ENCODE data around the gene RELN. TPM values are rescaled to one million over a fixed set of nuclear protein-coding genes. Genes with fewer than 3 reads are reported as not detected.

Gene RELN
- total RNA-seq, 2 donors from 2014 or later, result not detected

DNA sequence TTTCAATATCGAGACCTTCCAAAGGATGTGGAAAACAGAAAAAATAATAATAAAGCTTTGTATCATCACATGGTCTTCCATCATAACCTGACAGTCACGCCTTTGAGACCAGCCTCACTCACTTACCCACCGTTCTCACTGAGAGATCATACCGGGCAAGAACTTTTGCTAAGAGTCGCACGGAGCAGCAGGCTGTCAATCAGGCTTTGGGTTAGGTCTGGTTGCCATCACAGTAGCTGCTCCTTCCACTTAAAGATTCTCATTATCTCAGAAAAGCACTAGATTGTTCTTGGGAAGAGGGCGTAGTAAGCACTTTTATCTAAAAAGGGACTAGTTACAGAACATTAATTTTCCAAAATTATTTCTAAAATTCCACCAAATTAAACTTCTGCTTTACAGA lies 2.0 kb downstream of the RELN start:
- H3K9me3 ChIP-seq (ENCODE audit: control insufficient read depth, low read length, poor library complexity, severe bottlenecking), result no peaks in the 10 kb centered on the region
- DNase-seq (no peak), ATAC-seq (no peak)
- H3K27ac Mint-ChIP-seq, result no peak overlapping the region
- H3K36me3 Mint-ChIP-seq (ENCODE audit: low read depth), result no peaks in the 10 kb centered on the region
- peaks cover 6% of the 10 kb centered on the region for H3K4me1 Mint-ChIP-seq
- H3K4me3 Mint-ChIP-seq, result no peak overlapping the region
- H3K27me3 Mint-ChIP-seq, result peaks cover 53% of the 10 kb centered on the region

DNA sequence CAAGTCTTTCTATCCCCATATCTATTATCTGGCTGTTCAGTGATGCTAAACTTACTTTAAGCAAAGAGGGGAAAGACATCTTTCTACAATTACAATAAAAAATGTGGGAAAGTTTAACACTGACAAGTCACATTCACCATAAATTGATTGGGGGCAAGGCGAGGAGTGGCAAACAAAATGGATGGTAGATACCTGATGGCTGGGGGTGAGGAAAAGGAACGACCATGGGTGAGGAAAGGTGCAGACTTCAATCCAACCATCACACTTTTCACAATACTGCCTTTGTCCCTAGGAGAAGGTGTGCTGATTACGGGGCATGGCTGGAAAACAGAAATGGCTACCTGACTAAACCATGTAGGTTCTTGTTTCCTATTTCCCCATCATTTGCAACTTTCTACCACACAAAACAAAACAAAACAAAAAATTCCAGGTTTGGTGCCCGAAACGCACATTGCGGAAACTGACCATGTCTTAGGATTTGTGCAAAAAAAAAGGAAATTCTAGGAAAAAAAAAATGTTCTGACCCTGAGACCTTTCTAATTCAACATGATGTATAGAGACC lies 3.8 kb downstream of the RELN start:
- no peaks in the 10 kb centered on the region for H3K9me3 ChIP-seq (ENCODE audit: control insufficient read depth, low read length, poor library complexity, severe bottlenecking)
- H3K4me3 Mint-ChIP-seq, result no peak overlapping the region
- no peak overlapping the region for H3K27ac Mint-ChIP-seq
- ATAC-seq, result no peak
- peaks cover 42% of the 10 kb centered on the region for H3K27me3 Mint-ChIP-seq
- DNase-seq, result no peak
- no peaks in the 10 kb centered on the region for H3K36me3 Mint-ChIP-seq (ENCODE audit: low read depth)
- H3K4me1 Mint-ChIP-seq, result peaks cover 6% of the 10 kb centered on the region

GRCh38 chr7:103984050-103984449 lies 5.4 kb downstream of the RELN start:
- Mint-ChIP-seq H3K27ac (no peak overlapping the region), H3K27me3 (peaks cover 38% of the 10 kb centered on the region), H3K4me1 (no peaks in the 10 kb centered on the region), H3K36me3 (ENCODE audit: low read depth) (no peaks in the 10 kb centered on the region), H3K4me3 (no peak overlapping the region)
- DNase-seq (no peak), ATAC-seq (no peak)
- H3K9me3 ChIP-seq (ENCODE audit: control insufficient read depth, low read length, poor library complexity, severe bottlenecking), result no peaks in the 10 kb centered on the region

DNA sequence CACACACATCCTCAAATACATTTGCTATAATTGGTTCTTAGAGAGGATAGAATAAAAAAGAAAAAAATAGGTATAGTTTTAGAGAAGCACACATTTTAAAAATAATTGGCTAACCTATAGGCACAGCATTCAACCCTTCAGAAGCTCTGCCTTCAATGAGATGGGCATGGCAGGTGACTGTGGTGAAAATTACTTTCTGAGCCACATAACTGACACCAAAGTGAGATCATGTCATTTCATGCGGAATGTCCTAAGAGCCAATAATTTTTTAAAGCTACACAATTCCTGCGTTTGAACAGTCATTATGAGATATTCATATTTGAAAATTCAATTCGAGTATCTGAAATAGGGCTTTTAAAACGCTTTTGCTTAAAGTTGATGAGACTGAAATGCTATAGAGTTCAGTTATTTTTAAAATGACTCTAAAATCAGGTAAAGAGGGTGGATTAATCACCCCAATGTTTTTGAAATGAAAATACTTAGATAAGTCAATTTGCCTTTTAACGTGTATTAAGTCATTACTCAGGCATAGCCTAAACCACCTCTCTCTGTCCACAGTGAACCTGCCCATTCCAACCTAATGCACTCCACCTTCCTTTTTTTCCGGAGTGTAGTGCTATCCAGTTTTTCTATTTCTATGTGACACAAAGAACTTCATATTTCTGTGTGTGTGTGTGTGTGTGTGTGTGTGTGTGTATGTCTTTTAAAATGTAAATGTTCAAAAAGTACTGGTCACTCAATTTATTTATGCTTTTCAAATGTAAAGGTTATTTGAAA lies 6.1 kb downstream of the RELN start:
- Mint-ChIP-seq H3K36me3 (ENCODE audit: low read depth) (no peaks in the 10 kb centered on the region), H3K4me1 (no peaks in the 10 kb centered on the region), H3K27me3 (peaks cover 39% of the 10 kb centered on the region), H3K27ac (no peak overlapping the region), H3K4me3 (no peak overlapping the region)
- H3K9me3 ChIP-seq (ENCODE audit: control insufficient read depth, low read length, poor library complexity, severe bottlenecking), result no peaks in the 10 kb centered on the region
- no peak for ATAC-seq
- no peak for DNase-seq

GRCh38 chr7:103981003-103981423 lies 8.4 kb downstream of the RELN start:
- Mint-ChIP-seq H3K4me1 (no peaks in the 10 kb centered on the region), H3K36me3 (ENCODE audit: low read depth) (no peaks in the 10 kb centered on the region), H3K4me3 (no peak overlapping the region), H3K27me3 (peaks cover 26% of the 10 kb centered on the region), H3K27ac (no peak overlapping the region)
- no peaks in the 10 kb centered on the region for H3K9me3 ChIP-seq (ENCODE audit: control insufficient read depth, low read length, poor library complexity, severe bottlenecking)
- ATAC-seq (no peak), DNase-seq (no peak)

- Mint-ChIP-seq H3K36me3 (ENCODE audit: low read depth) (no peaks in the 10 kb centered on the region), H3K27me3 (no peaks in the 10 kb centered on the region), H3K27ac (no peak overlapping the region), H3K4me3 (no peak overlapping the region), H3K4me1 (no peaks in the 10 kb centered on the region)
- ATAC-seq, result no peak
- DNase-seq, result no peak
- no peaks in the 10 kb centered on the region for H3K9me3 ChIP-seq (ENCODE audit: control insufficient read depth, low read length, poor library complexity, severe bottlenecking)
Measured at GRCh38 chr7:103972779-103973434, 16.6 kb downstream of the RELN start.

DNA sequence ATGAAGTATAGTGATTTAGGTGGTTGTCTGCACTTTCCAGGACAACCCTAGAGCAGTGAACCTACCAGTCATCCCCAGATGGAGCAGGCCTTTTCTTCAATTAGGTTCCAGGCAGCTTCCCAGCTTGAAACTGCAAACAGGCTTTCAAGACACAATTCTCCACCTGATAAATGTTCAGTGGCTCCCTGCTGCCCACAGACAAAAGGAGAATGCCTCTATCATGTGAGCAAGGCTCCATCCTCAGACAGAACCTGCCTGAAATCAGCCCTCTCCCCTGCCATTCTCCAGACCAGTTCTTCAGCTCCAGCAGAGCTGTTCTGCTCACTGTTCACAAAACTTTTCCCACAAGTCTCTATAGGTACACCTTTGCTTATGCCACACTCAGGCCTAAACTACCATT lies 22.1 kb downstream of the RELN start:
- ATAC-seq (no peak), DNase-seq (no peak)
- no peaks in the 10 kb centered on the region for H3K9me3 ChIP-seq (ENCODE audit: control insufficient read depth, low read length, poor library complexity, severe bottlenecking)
- Mint-ChIP-seq H3K36me3 (ENCODE audit: low read depth) (no peaks in the 10 kb centered on the region), H3K4me3 (no peak overlapping the region), H3K27me3 (peaks cover 6% of the 10 kb centered on the region), H3K4me1 (no peaks in the 10 kb centered on the region), H3K27ac (no peak overlapping the region)

DNA sequence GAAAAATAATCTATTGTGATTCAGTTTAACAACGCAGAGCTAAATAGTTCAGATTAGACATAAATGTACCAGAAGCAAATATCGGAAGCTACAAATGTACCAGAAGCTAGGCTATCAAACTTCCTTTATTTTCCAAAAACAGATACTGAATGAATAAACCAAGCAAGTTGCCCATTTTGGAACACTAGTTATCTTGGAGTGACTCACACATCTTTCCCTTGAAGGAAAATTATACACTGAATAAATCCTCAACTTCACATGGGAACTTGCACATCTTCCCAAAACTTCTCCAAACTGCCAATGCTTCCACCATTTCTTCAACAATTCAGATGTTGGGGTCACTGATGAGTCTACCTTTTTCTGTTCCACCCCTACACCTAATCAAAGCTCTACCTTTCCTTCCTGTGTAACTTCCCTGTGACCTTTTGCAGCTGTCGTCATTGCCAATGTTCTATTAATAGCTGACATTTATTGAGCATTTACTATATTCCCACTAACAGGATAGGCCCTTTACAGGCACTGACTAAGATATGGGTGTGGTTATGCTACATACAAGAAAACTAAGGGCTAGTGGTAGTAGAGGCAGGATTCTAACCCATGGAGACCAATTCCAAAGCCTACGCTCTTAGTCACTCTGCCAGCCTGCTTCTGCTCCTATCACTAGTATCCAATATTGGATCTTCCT lies 22.7 kb downstream of the RELN start:
- Mint-ChIP-seq H3K27ac (no peak overlapping the region), H3K4me3 (no peak overlapping the region), H3K4me1 (no peaks in the 10 kb centered on the region), H3K27me3 (peaks cover 12% of the 10 kb centered on the region), H3K36me3 (ENCODE audit: low read depth) (no peaks in the 10 kb centered on the region)
- no peaks in the 10 kb centered on the region for H3K9me3 ChIP-seq (ENCODE audit: control insufficient read depth, low read length, poor library complexity, severe bottlenecking)
- ATAC-seq (no peak), DNase-seq (no peak)

GRCh38 chr7:103964269-103964668 lies 25.2 kb downstream of the RELN start:
- ATAC-seq, result no peak
- no peak overlapping the region for H3K4me3 Mint-ChIP-seq
- DNase-seq, result no peak
- H3K9me3 ChIP-seq (ENCODE audit: control insufficient read depth, low read length, poor library complexity, severe bottlenecking), result no peaks in the 10 kb centered on the region
- no peaks in the 10 kb centered on the region for H3K4me1 Mint-ChIP-seq
- no peaks in the 10 kb centered on the region for H3K36me3 Mint-ChIP-seq (ENCODE audit: low read depth)
- no peak overlapping the region for H3K27ac Mint-ChIP-seq
- peaks cover 22% of the 10 kb centered on the region for H3K27me3 Mint-ChIP-seq

DNA sequence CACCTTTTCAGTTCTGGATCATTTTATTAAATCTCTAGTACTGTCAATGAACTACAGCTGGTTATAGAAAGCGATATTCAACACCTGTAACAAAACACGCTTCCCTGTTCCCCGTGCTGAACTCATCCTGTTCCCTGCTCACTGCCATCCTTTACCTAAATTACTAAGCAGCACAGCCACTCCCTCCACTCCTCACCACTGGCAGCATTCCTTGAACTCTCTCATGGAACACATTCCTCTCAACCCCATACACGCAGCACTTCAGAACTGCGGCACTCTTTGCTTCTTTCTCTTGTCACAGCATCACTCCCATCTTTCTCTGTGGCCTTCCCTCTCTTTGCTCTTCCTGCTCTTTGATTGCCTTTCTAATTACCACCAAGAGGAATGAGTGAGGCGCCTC lies 27.4 kb downstream of the RELN start:
- no peaks in the 10 kb centered on the region for H3K36me3 Mint-ChIP-seq (ENCODE audit: low read depth)
- peaks cover 24% of the 10 kb centered on the region for H3K27me3 Mint-ChIP-seq
- no peak overlapping the region for H3K4me3 Mint-ChIP-seq
- H3K9me3 ChIP-seq (ENCODE audit: control insufficient read depth, low read length, poor library complexity, severe bottlenecking), result no peaks in the 10 kb centered on the region
- DNase-seq (no peak), ATAC-seq (no peak)
- H3K27ac Mint-ChIP-seq, result no peak overlapping the region
- H3K4me1 Mint-ChIP-seq, result no peaks in the 10 kb centered on the region

DNA sequence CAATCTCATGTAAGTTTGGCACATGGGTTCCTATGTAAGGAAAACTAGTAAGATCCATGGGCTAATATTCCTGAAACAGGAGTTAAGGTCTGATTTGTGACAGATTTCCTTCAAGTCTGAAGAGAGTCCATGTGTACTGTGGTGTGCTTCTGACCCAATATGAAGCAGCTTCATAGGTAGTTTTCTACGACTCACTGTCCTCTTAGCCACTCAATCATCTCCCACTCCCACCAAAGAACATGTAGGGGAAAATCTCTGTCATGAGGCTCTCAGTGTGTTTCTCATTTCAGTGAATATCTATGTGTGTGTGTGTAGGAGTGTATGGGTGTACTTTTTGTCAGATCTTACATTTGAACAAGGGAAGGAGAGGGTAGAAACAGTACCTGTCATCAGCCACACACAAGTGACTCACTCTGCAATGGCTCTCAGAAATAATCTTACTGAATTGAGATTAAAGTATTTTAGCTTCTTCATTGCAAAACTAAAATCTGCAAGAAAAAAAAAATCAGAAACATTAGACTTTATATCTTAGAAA lies 31.1 kb downstream of the RELN start:
- no peak overlapping the region for H3K27ac Mint-ChIP-seq
- H3K9me3 ChIP-seq (ENCODE audit: control insufficient read depth, low read length, poor library complexity, severe bottlenecking), result no peaks in the 10 kb centered on the region
- H3K27me3 Mint-ChIP-seq, result peaks cover 20% of the 10 kb centered on the region
- no peaks in the 10 kb centered on the region for H3K36me3 Mint-ChIP-seq (ENCODE audit: low read depth)
- DNase-seq (no peak), ATAC-seq (no peak)
- H3K4me3 Mint-ChIP-seq, result no peak overlapping the region
- no peaks in the 10 kb centered on the region for H3K4me1 Mint-ChIP-seq

DNA sequence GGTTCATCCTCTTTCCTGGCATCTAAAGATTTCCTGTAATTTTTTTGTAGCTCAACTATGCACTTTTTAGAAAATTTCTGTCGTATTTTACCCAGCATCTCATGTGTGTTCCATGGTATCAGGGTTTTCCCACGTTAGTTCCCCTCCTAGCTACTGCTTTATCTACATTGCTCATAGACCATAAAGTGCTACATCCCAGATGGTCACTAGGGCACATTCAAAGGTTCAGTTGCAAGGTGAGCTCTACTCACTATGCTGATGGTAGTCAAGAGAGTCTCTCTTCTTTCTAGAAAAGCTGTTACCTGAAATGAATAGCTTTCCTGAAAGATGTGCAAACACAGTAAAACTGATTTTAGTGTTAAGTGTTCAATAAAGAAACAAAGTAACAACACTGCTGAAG lies 33.5 kb downstream of the RELN start:
- Mint-ChIP-seq H3K27ac (no peak overlapping the region), H3K4me3 (no peak overlapping the region), H3K36me3 (ENCODE audit: low read depth) (no peaks in the 10 kb centered on the region), H3K4me1 (no peaks in the 10 kb centered on the region), H3K27me3 (peaks cover 22% of the 10 kb centered on the region)
- no peak for ATAC-seq
- no peaks in the 10 kb centered on the region for H3K9me3 ChIP-seq (ENCODE audit: control insufficient read depth, low read length, poor library complexity, severe bottlenecking)
- no peak for DNase-seq

DNA sequence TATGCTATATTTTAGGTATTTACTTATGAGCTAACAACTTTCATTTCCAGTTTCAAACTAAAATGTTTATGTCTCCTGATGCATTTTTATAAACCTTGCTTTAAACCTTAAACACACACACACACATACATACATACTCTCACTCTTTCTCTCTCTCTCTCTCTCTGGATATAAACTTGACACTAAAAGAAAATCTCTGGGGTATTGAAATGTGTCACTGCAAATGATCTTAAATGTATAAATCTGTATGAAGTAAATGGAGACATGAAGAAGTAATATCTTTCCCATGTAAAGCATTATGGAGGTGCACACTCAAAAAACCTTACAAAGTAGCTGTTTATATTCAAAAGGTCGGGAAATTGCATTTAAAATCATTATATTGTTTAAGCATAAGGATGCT lies 37.0 kb downstream of the RELN start:
- no peaks in the 10 kb centered on the region for H3K36me3 Mint-ChIP-seq (ENCODE audit: low read depth)
- H3K27me3 Mint-ChIP-seq, result peaks cover 9% of the 10 kb centered on the region
- no peak overlapping the region for H3K4me3 Mint-ChIP-seq
- no peaks in the 10 kb centered on the region for H3K4me1 Mint-ChIP-seq
- H3K27ac Mint-ChIP-seq, result no peak overlapping the region
- no peaks in the 10 kb centered on the region for H3K9me3 ChIP-seq (ENCODE audit: control insufficient read depth, low read length, poor library complexity, severe bottlenecking)
- DNase-seq, result no peak
- no peak for ATAC-seq

Data from T-helper 17 cell (primary cell).